HEK293 (cell line): ENCODE data around the gene SMARCA2.

Experiments used
- CTCF ChIP-seq: fragments of 450-650 bp; formaldehyde crosslinking; IDR thresholded peaks from 2 replicates; pipeline ENCODE4 v1.5.1; 2016; ENCODE audit warnings: missing biosample characterization, missing genetic modification characterization
- HOXA7 ChIP-seq: sonication (generic); formaldehyde crosslinking; IDR thresholded peaks from 2 replicates; pipeline ENCODE4 v1.8.1; 2022; ENCODE audit warnings: missing genetic modification reagents, borderline replicate concordance
- HOXC10 ChIP-seq: sonication (generic); formaldehyde crosslinking; IDR thresholded peaks from 2 replicates; pipeline ENCODE4 v1.8.1; 2023; ENCODE audit warnings: mild to moderate bottlenecking, missing genetic modification reagents
- KLF9 ChIP-seq: fragments of 450-650 bp; formaldehyde crosslinking; IDR thresholded peaks from 2 replicates; pipeline ENCODE4 v1.5.1; 2016; ENCODE audit warnings: missing biosample characterization, missing genetic modification characterization, low read depth
- YY2 ChIP-seq: fragments of 450-650 bp; formaldehyde crosslinking; IDR thresholded peaks from 2 replicates; pipeline ENCODE4 v1.5.1; 2016; ENCODE audit warnings: missing biosample characterization, missing genetic modification characterization
- ZNF114 ChIP-seq: fragments of 450-650 bp; formaldehyde crosslinking; IDR thresholded peaks from 2 replicates; pipeline ENCODE4 v1.5.0; 2017; ENCODE audit warnings: missing biosample characterization, missing genetic modification characterization
- ZNF394 ChIP-seq: fragments of 450-650 bp; formaldehyde crosslinking; IDR thresholded peaks from 2 replicates; pipeline ENCODE4 v1.5.1; 2016; ENCODE audit warnings: missing biosample characterization, missing genetic modification characterization, mild to moderate bottlenecking, moderate library complexity, borderline replicate concordance
- ZNF423 ChIP-seq: fragments of 450-650 bp; formaldehyde crosslinking; IDR thresholded peaks from 2 replicates; pipeline ENCODE4 v1.5.1; 2016; ENCODE audit warnings: missing biosample characterization, missing genetic modification characterization
- ZNF791 ChIP-seq: fragments of 450-650 bp; formaldehyde crosslinking; IDR thresholded peaks from 2 replicates; pipeline ENCODE4 v1.5.1; 2016; ENCODE audit warnings: missing biosample characterization, missing genetic modification characterization
- TF ChIP-seq, protein P1 (sequence below): fragments of 450-650 bp; formaldehyde crosslinking; IDR thresholded peaks from 2 replicates; pipeline ENCODE4 v1.5.1; 2016; ENCODE audit warnings: missing biosample characterization, missing genetic modification characterization
- TF ChIP-seq, protein P2 (sequence below): fragments of 450-650 bp; formaldehyde crosslinking; conservative IDR thresholded peaks from 2 replicates; pipeline ENCODE4 v1.5.1; 2016; ENCODE audit warnings: low read depth, missing biosample characterization, missing genetic modification characterization
- TF ChIP-seq, protein P3 (sequence below): fragments of 450-650 bp; formaldehyde crosslinking; IDR thresholded peaks from 2 replicates; pipeline ENCODE4 v1.5.1; 2016; ENCODE audit warnings: missing biosample characterization, missing genetic modification characterization

DNA sequence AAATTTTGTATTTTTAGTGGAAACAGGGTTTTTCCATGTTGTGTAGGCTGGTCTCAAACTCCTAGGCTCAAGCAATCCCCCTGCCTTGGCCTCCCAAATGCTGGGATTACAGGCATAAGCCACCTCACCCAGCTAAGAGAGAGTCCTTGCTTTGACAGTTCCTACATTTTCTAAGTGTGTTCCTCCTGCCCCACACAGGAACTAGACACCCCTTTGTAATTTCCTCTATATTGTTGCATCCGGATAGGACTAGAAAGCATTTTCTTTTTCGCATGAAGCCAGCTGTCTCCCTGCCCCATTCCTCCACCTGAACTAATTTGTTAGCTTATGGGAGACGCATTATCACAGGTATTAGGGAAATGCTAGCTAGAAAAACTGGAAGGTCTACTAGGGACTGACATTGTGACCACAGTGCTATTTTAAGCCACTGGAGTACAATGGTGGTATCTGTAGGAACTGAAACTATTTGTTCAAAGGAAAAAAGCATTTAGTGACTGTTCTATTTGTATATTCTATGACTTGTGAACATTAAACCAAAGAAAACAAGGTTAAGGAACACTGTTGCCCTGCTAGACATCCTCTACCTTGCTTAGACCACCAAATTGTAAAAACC, 214.1 kb downstream of the SMARCA2 start:
- TF ChIP-seq ZNF791 (tag by site-specific recombination) (no peak), CTCF (tag by site-specific recombination) (no peak), HOXA7 (CRISPR knock-in tag) (no peak), KLF9 (tag by site-specific recombination) (no peak), YY2 (tag by site-specific recombination) (no peak), ZNF114 (tag by site-specific recombination) (no peak), HOXC10 (CRISPR knock-in tag) (no peak), ZNF423 (tag by site-specific recombination) (no peak), ZNF394 (tag by site-specific recombination) (no peak)
- TF ChIP-seq, protein P1, sequence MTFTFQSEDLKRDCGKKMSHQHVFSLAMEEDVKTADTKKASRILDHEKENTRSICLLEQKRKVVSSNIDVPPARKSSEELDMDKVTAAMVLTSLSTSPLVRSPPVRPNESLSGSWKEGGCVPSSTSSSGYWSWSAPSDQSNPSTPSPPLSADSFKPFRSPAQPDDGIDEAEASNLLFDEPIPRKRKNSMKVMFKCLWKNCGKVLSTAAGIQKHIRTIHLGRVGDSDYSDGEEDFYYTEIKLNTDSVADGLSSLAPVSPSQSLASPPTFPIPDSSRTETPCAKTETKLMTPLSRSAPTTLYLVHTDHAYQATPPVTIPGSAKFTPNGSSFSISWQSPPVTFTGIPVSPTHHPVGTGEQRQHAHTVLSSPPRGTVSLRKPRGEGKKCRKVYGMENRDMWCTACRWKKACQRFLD (tag by site-specific recombination): no peak
- TF ChIP-seq, protein P2, sequence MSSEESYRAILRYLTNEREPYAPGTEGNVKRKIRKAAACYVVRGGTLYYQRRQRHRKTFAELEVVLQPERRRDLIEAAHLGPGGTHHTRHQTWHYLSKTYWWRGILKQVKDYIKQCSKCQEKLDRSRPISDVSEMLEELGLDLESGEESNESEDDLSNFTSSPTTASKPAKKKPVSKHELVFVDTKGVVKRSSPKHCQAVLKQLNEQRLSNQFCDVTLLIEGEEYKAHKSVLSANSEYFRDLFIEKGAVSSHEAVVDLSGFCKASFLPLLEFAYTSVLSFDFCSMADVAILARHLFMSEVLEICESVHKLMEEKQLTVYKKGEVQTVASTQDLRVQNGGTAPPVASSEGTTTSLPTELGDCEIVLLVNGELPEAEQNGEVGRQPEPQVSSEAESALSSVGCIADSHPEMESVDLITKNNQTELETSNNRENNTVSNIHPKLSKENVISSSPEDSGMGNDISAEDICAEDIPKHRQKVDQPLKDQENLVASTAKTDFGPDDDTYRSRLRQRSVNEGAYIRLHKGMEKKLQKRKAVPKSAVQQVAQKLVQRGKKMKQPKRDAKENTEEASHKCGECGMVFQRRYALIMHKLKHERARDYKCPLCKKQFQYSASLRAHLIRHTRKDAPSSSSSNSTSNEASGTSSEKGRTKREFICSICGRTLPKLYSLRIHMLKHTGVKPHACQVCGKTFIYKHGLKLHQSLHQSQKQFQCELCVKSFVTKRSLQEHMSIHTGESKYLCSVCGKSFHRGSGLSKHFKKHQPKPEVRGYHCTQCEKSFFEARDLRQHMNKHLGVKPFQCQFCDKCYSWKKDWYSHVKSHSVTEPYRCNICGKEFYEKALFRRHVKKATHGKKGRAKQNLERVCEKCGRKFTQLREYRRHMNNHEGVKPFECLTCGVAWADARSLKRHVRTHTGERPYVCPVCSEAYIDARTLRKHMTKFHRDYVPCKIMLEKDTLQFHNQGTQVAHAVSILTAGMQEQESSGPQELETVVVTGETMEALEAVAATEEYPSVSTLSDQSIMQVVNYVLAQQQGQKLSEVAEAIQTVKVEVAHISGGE: no peak
- TF ChIP-seq, protein P3, sequence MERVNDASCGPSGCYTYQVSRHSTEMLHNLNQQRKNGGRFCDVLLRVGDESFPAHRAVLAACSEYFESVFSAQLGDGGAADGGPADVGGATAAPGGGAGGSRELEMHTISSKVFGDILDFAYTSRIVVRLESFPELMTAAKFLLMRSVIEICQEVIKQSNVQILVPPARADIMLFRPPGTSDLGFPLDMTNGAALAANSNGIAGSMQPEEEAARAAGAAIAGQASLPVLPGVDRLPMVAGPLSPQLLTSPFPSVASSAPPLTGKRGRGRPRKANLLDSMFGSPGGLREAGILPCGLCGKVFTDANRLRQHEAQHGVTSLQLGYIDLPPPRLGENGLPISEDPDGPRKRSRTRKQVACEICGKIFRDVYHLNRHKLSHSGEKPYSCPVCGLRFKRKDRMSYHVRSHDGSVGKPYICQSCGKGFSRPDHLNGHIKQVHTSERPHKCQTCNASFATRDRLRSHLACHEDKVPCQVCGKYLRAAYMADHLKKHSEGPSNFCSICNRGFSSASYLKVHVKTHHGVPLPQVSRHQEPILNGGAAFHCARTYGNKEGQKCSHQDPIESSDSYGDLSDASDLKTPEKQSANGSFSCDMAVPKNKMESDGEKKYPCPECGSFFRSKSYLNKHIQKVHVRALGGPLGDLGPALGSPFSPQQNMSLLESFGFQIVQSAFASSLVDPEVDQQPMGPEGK (tag by site-specific recombination): no peak
